Upper lobe of left lung (tissue), 4 donors: ENCODE measurements around the gene TM4SF4.

Source experiments
- POLR2A ChIP-seq, 4 donors: fragments of 450-650 bp; IDR thresholded peaks; one replicate each; pipeline ENCODE4 v1.5.1; 2016 to 2017; ENCODE audit warnings: antibody characterized with exemption in 4 of 4, mild to moderate bottlenecking in 2 of 4
- TF ChIP-seq, protein P1 (sequence below), 6 experiments: fragments of 450-650 bp in 4 of 6; fragments of 200-600 bp in 2 of 6; sonication (generic) in 2 of 6; IDR thresholded peaks; one replicate each; pipeline ENCODE4 v1.5.1; 2016 to 2019; ENCODE audit warnings: antibody characterized with exemption in 6 of 6

- no peak for TF ChIP-seq POLR2A (IDR thresholded peaks at IDR 0.05)
- TF ChIP-seq, protein P1, sequence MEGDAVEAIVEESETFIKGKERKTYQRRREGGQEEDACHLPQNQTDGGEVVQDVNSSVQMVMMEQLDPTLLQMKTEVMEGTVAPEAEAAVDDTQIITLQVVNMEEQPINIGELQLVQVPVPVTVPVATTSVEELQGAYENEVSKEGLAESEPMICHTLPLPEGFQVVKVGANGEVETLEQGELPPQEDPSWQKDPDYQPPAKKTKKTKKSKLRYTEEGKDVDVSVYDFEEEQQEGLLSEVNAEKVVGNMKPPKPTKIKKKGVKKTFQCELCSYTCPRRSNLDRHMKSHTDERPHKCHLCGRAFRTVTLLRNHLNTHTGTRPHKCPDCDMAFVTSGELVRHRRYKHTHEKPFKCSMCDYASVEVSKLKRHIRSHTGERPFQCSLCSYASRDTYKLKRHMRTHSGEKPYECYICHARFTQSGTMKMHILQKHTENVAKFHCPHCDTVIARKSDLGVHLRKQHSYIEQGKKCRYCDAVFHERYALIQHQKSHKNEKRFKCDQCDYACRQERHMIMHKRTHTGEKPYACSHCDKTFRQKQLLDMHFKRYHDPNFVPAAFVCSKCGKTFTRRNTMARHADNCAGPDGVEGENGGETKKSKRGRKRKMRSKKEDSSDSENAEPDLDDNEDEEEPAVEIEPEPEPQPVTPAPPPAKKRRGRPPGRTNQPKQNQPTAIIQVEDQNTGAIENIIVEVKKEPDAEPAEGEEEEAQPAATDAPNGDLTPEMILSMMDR (IDR thresholded peaks at IDR 0.05), result no peak
These were observed 2.3 kb upstream of the TM4SF4 start for GRCh38 chr3:149472030-149472797.
